Thyroid gland (tissue), 4 donors: ENCODE results near the gene CCDC50.

ENCODE experiments used
- CTCF ChIP-seq, 6 experiments: fragments of 200-600 bp in 3 of 6; fragments of 450-650 bp in 3 of 6; sonication (generic) in 3 of 6; IDR thresholded peaks; one replicate each; pipeline ENCODE4 v1.5.1; 2016 to 2019; ENCODE audit warnings: antibody characterized with exemption in 6 of 6, mild to moderate bottlenecking in 2 of 6, inconsistent platforms in 1 of 6, moderate library complexity in 1 of 6
- POLR2A ChIP-seq, 2 donors: fragments of 450-650 bp; IDR thresholded peaks; one replicate each; pipeline ENCODE4 v1.6.1; 2017; ENCODE audit warnings: antibody characterized with exemption in 2 of 2, mild to moderate bottlenecking in 2 of 2, moderate library complexity in 1 of 2

DNA sequence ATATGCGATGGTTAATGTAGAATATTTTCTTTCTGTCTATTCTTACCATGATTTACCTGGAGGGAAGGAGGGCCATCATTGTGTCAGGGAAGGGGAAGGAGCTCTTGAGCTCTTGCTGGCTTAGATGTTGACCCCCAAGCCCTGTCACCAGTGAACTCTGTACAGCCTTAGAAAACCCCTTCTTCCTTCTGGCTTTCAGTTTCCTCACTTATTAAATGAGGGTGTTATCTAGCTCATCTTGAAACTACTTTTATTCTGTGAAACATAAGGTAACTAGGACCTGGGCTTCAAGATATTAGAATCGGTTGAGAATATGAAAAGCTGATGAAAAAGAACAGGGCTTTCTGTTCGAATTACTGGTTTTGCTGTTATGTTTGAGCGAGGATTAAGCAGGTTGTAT lies 26.2 kb downstream of the CCDC50 start:
- TF ChIP-seq CTCF (IDR thresholded peaks at IDR 0.05) (no peak), POLR2A (IDR thresholded peaks at IDR 0.05) (no peak)
